Subcutaneous adipose tissue (tissue), 4 donors: Measurements from ENCODE around the gene EHMT2. TPM values are rescaled to one million over a fixed set of nuclear protein-coding genes. Genes with fewer than 3 reads are reported as not detected.

Experiments used
- CTCF ChIP-seq: fragments of 450-650 bp; IDR thresholded peaks from one replicate; pipeline ENCODE4 v1.5.1; 2016; ENCODE audit warnings: low read depth, mild to moderate bottlenecking, control low read depth, antibody characterized with exemption, moderate library complexity
- total RNA-seq, 4 donors: library from RNA; depleted of rRNA; stranded (reverse); fragments of >200 nt; gene quantifications; one replicate each; pipeline ENCODE4 v1.1.0, GENCODE V29; 2016

The EHMT2 gene
- total RNA-seq, 4 donors from 2014 or later = 9.5 to 33.3 (median 23.3) TPM

GRCh38 chr6:31874084-31874670 lies 23.3 kb downstream of the EHMT2 start:
- no peak for TF ChIP-seq CTCF

DNA sequence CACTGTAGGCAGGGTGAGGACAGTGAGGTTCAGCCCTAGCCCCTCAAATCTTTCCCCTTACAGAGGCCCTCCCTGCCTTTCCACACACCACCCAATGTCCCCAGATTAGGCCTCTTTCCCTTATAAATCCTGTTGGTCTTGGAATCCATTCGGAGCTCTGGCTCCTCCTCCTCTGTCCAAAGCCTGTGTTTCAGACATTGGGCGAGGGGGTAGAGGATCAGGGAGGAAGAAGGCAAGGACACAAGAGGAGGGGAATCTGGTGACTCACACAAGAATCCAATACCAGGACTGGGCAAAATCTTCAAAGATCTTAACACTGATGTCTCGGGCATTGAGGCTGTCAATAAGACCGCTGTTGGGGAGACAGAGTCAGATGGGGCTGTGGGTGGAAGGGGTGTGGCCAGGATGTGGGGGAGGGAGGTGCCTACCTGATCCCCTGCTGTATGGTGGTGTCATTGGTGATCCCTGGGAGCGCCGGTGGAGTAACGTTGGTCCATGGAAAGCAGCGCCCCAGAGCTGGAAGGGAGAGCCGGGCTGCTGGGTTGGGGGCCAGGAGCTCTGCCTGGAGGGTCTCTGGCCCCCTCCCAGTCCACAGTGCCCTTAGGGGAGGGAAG lies 26.3 kb downstream of the EHMT2 start:
- no peak for TF ChIP-seq CTCF

DNA sequence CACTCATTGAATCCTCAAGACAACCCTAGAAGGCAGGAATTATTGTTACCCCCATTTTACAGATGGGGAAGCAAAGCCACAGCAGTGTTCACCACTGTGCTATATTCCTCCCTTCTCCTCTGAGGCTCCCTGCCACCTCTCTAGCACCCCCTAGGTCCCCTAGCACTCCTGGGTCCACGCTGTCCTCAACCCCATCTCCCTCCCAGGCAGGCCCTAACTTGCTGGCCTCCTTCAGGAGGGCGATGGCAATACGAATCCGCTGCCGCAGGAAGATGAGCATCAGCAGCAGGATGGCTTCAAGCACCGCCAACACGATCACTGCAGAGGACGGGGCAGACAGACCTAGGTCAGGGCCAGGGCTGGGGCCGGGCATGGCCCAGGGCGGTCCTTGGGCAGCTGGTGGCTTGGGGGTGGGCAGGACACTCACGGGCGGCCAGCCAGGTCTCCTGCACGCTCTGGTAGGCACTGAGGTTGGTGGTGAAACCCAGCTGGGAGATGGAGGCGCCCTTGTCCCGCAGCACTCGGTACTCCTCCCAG lies 27.0 kb downstream of the EHMT2 start:
- TF ChIP-seq CTCF = no peak

- TF ChIP-seq CTCF = no peak
Observed at GRCh38 chr6:31869343-31869742, 28.2 kb downstream of the EHMT2 start.

- no peak for TF ChIP-seq CTCF
Observed at GRCh38 chr6:31865205-31866118, 32.0 kb downstream of the EHMT2 start.

DNA sequence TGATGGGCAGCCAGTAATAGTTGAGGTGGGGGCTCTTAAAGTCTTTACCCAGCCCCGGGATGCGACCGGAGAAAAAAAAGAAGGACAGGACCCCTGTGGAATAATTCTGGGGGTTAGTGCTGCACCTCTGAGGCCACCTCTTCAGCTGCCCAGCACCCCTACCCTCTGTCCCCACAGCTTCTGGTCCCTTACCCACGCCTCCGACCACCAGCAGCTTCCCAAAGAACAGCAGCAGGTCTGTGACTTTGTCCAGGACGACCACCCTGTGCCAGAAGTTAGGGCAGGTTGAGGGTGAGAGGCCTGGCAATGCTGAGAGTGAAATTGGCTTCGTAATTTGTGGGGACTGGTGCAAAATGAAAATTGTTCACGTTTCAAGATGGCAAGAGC lies 32.7 kb downstream of the EHMT2 start:
- no peak for TF ChIP-seq CTCF
